ENCODE measurements around the gene FGF12. TPM values are rescaled to one million over a fixed set of nuclear protein-coding genes. Genes with fewer than 3 reads are reported as not detected.
"Not testable (repeated sequence)": the region's sequence is repeated elsewhere in the genome, so short reads cannot be mapped to it uniquely, and the experiment has no call there.

FGF12 gene
- total and polyA plus RNA-seq, 2 experiments from 2014 or later = not detected

DNA sequence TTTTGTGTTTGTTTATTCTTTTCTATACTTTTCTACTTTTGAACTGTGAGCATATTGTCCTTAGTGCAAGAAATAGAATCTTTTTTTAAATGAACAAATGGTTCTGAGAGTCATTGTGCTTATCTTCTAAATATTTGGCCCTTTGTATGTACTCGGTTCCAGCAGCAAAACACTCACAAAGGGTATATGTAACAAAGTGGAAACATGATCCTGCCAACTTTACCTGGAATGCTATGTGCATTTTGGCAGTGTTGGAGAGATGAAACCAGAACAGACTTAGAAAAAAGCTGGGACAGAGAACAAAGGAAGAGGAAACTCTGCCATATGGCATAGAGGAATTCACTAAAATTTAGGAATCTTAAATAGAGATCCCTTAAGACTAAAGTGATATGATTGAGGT lies 150.1 kb downstream of the FGF12 start:
- in situ Hi-C loops (cut with MboI) = no loop called here

GRCh38 chr3:192576704-192577103 lies 150.6 kb downstream of the FGF12 start:
- H3K4me2 ChIP-seq (ENCODE audit: unreplicated experiment); H4K20me1 ChIP-seq (ENCODE audit: insufficient read depth); H3K9me3 ChIP-seq (ENCODE audit: low read depth); H3K4me1 ChIP-seq (ENCODE audit: insufficient read depth); H3K27me3 ChIP-seq (replicated peaks; ENCODE audit: insufficient read depth); H3K79me2 ChIP-seq (ENCODE audit: insufficient read depth); H3K9me2 ChIP-seq (ENCODE audit: insufficient read depth); H3K9ac ChIP-seq; DNase-seq; H2AFZ ChIP-seq; H3F3A ChIP-seq (ENCODE audit: insufficient read depth); H3K4me3 ChIP-seq; in situ Hi-C loops (cut with MboI); H3K27ac ChIP-seq; H3K36me3 ChIP-seq (ENCODE audit: low read depth): not testable (repeated sequence)
- WGBS, 2 experiments (ENCODE audit: low coverage in 1 of 2, low lambda C conversion rate in 2 of 2, missing lambda C conversion rate in 2 of 2) = 53 to 58% methylated on average over 5 of the region's 5 CpGs

More for the DNA sequence above, 150.1 kb downstream of the FGF12 start:
- H3K9me2 ChIP-seq (ENCODE audit: insufficient read depth) = no peaks in the 10 kb centered on the region
- no peak overlapping the region for H3K4me3 ChIP-seq
- H4K20me1 ChIP-seq (ENCODE audit: insufficient read depth) = no peaks in the 10 kb centered on the region
- H3K9me3 ChIP-seq (ENCODE audit: low read depth) = no peaks in the 10 kb centered on the region
- no peak overlapping the region for H2AFZ ChIP-seq
- H3K36me3 ChIP-seq (ENCODE audit: low read depth) = no peaks in the 10 kb centered on the region
- no peak overlapping the region for H3K9ac ChIP-seq
- H3K79me2 ChIP-seq (ENCODE audit: insufficient read depth) = no peaks in the 10 kb centered on the region
- no peak for DNase-seq
- no peak overlapping the region for H3K27ac ChIP-seq
- no peaks in the 10 kb centered on the region for H3F3A ChIP-seq (ENCODE audit: insufficient read depth)
- no peaks in the 10 kb centered on the region for H3K27me3 ChIP-seq (replicated peaks; ENCODE audit: insufficient read depth)
- WGBS, 2 experiments (ENCODE audit: low coverage in 1 of 2, low lambda C conversion rate in 2 of 2, missing lambda C conversion rate in 2 of 2) = 10 to 32% methylated on average over 1 of the region's 1 CpG
- TF ChIP-seq EZH2 (IDR thresholded peaks at IDR 0.05; ENCODE audit: insufficient read depth, poor library complexity, severe bottlenecking) = no peak
- TF ChIP-seq EZH2phosphoT487 (IDR thresholded peaks at IDR 0.05; ENCODE audit: insufficient read depth, low read depth) = no peak
- H3K4me1 ChIP-seq (ENCODE audit: insufficient read depth) = no peaks in the 10 kb centered on the region
- H3K4me2 ChIP-seq (ENCODE audit: unreplicated experiment) = no peak overlapping the region

DNA sequence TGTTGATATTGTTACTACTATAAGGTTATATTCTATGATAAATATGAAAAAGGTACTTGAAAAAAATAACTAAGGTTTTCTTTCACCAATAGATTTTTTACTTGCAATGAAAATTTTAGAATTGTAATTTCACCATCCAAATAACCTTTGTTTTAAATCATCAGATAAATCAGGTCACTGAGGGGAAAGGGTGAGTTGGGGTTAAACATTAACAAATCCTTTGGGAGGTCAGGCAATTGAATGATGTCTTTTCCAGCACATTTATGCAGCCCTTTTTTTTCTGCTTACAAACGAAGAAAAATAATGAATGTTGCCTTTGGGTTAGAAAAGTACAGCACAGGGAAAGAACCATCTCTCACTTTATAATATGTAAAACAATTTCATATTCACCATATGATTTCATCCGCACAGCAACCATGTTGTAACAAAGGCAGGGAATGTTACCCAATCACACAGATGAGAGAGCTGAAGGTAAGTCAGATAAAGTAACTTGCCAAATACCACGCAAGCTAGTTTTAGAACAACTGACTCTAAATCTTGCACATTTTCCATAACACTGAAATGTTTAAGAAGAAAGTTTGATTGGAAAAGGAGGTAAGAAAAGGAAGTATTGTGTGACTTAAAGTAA lies 151.3 kb downstream of the FGF12 start:
- Histone ChIP-seq H3K9me3 (ENCODE audit: low read depth) (no peaks in the 10 kb centered on the region), H3K9me2 (ENCODE audit: insufficient read depth) (no peaks in the 10 kb centered on the region), H3K9ac (no peak overlapping the region), H3K4me3 (no peak overlapping the region), H2AFZ (no peak overlapping the region), H3K36me3 (ENCODE audit: low read depth) (no peaks in the 10 kb centered on the region), H4K20me1 (ENCODE audit: insufficient read depth) (no peaks in the 10 kb centered on the region), H3K4me1 (ENCODE audit: insufficient read depth) (0 out of 2 replicates have a peak, but pooled peaks cover under 1% of the 10 kb centered on the region), H3K27ac (no peak overlapping the region), H3K4me2 (ENCODE audit: unreplicated experiment) (no peak overlapping the region), H3K27me3 (replicated peaks; ENCODE audit: insufficient read depth) (no peaks in the 10 kb centered on the region), H3K79me2 (ENCODE audit: insufficient read depth) (no peaks in the 10 kb centered on the region), H3F3A (ENCODE audit: insufficient read depth) (peaks cover 2% of the 10 kb centered on the region; the same call in 1 of the 2 replicates)
- in situ Hi-C loops (cut with MboI) = no loop called here
- WGBS, 2 experiments (ENCODE audit: low coverage in 1 of 2, low lambda C conversion rate in 2 of 2, missing lambda C conversion rate in 2 of 2) = 55 to 62% methylated on average over 3 of the region's 3 CpGs
- DNase-seq = no peak
- TF ChIP-seq EZH2 (IDR thresholded peaks at IDR 0.05; ENCODE audit: insufficient read depth, poor library complexity, severe bottlenecking) = no peak
- no peak for TF ChIP-seq EZH2phosphoT487 (IDR thresholded peaks at IDR 0.05; ENCODE audit: insufficient read depth, low read depth)

DNA sequence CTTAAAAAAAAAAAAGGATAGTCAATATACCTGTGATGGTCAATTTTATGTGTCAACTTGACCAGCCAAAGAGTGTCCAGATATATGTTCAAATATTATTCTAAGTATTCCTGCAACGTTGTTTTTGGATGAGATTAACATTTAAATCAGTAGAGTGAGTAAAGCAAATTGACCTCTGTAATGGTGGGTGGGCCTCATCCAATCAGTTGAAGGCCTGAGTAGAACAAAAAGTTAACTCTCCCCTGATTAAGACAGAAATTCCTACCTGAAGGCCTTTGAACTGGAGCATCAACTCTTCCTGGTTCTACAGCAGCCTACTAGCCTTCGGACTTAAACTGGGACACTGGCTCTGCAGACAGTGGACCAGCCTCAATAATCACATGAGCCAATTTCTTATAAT lies 154.1 kb downstream of the FGF12 start:
- no peak for DNase-seq
- H3K4me2 ChIP-seq (ENCODE audit: unreplicated experiment) = no peak overlapping the region
- H2AFZ ChIP-seq = no peak overlapping the region
- H3K27ac ChIP-seq = no peak overlapping the region
- no peaks in the 10 kb centered on the region for H3K36me3 ChIP-seq (ENCODE audit: low read depth)
- in situ Hi-C loops (cut with MboI) = loop anchor here (25.0 kb wide), 1 partner anchor 489 kb away; no protein-coding TSS in a partner anchor
- H3K79me2 ChIP-seq (ENCODE audit: insufficient read depth) = no peaks in the 10 kb centered on the region
- 49 to 56% methylated on average over 2 of the region's 2 CpGs for WGBS, 2 experiments (ENCODE audit: low coverage in 1 of 2, low lambda C conversion rate in 2 of 2, missing lambda C conversion rate in 2 of 2)
- TF ChIP-seq EZH2phosphoT487 (IDR thresholded peaks at IDR 0.05; ENCODE audit: insufficient read depth, low read depth) = no peak
- no peak for TF ChIP-seq EZH2 (IDR thresholded peaks at IDR 0.05; ENCODE audit: insufficient read depth, poor library complexity, severe bottlenecking)
- no peaks in the 10 kb centered on the region for H4K20me1 ChIP-seq (ENCODE audit: insufficient read depth)
- peaks cover 5% of the 10 kb centered on the region; the same call in 1 of the 2 replicates for H3F3A ChIP-seq (ENCODE audit: insufficient read depth)
- H3K27me3 ChIP-seq (replicated peaks; ENCODE audit: insufficient read depth) = no peaks in the 10 kb centered on the region
- H3K4me1 ChIP-seq (ENCODE audit: insufficient read depth) = 0 out of 2 replicates have a peak, but pooled peaks cover 3% of the 10 kb centered on the region
- H3K9ac ChIP-seq = no peak overlapping the region
- H3K9me3 ChIP-seq (ENCODE audit: low read depth) = no peaks in the 10 kb centered on the region
- no peak overlapping the region for H3K4me3 ChIP-seq
- H3K9me2 ChIP-seq (ENCODE audit: insufficient read depth) = no peaks in the 10 kb centered on the region
